AG09309 (cell line): ENCODE measurements around the gene PTH1R.
"Not testable (repeated sequence)": the region's sequence is repeated elsewhere in the genome, so short reads cannot be mapped to it uniquely, and the experiment has no call there.

Source experiments
- DNase-seq: peaks from one replicate; pipeline ENCODE4 v3.0.0-alpha.2; 2010; ENCODE audit warnings: low read depth
- H3K4me3 ChIP-seq: 2 replicates; pipeline ENCODE4 v1.5.1; 2011; ENCODE audit warnings: mild to moderate bottlenecking, low read depth, low read length, moderate library complexity; ENCODE audit not compliant: control insufficient read depth
- CTCF ChIP-seq: IDR thresholded peaks from 2 replicates; pipeline ENCODE4 v1.5.1; 2011; ENCODE audit warnings: mild to moderate bottlenecking, low read depth, low read length, inconsistent platforms; ENCODE audit not compliant: insufficient read depth, control insufficient read depth; ENCODE audit errors: missing control alignments

The PTH1R gene

GRCh38 chr3:46909535-46910161 lies 32.1 kb downstream of the PTH1R start:
- TF ChIP-seq CTCF = peak; percentile 93
- peak; percentile 50 for DNase-seq
- H3K4me3 ChIP-seq = no peak overlapping the region

GRCh38 chr3:46910166-46910760 lies 32.7 kb downstream of the PTH1R start:
- TF ChIP-seq CTCF = no peak
- H3K4me3 ChIP-seq = no peak overlapping the region
- DNase-seq = no peak

- DNase-seq = not testable (repeated sequence)
Observed at GRCh38 chr3:46910914-46911313, 33.4 kb downstream of the PTH1R start.

GRCh38 chr3:46912986-46913385 lies 35.5 kb downstream of the PTH1R start:
- no peak for TF ChIP-seq CTCF
- H3K4me3 ChIP-seq = no peak overlapping the region
- no peak for DNase-seq

More at GRCh38 chr3:46910914-46911313, 33.4 kb downstream of the PTH1R start:
- H3K4me3 ChIP-seq = not testable (repeated sequence)

DNA sequence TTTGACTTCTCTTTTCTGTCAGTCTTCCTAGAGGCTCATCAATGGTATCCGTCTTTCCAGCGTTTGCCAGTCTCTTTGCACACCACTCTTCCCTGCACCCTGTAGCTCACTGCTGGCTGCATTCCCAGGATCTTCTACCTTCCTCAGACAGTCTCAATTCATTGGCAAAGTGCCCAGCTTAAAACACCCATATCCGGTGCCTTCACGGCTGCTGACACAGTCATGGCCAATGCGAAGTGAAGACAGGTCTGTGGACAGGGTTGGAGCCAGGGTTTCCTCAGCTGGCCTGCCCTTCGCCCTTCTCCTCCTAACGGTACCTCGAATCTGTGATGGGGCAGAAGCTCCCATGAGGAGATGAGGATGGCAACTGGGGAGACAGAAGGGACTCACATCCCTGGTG lies 36.1 kb downstream of the PTH1R start:
- no peak overlapping the region for H3K4me3 ChIP-seq
- DNase-seq = no peak
- no peak for TF ChIP-seq CTCF

DNA sequence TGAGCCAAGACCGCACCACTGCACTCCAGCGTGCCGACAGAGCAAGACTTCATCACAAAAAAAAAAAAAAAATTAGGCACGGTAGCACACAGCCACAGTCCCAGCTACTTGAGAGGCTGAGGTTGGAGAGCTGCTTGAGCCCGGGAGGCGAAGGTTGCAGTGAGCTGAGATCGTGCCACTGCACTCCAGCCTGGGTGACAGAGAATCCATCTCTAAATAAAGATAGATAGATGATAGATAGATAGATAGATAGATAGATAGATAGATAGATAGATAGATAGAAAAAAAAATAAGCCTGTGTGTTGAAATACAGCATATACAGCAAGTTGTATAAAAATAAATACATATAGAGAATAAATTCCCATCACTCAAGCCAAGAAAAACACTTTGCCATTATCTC lies 37.3 kb downstream of the PTH1R start:
- TF ChIP-seq CTCF = no peak
- no peak overlapping the region for H3K4me3 ChIP-seq
- no peak for DNase-seq

DNA sequence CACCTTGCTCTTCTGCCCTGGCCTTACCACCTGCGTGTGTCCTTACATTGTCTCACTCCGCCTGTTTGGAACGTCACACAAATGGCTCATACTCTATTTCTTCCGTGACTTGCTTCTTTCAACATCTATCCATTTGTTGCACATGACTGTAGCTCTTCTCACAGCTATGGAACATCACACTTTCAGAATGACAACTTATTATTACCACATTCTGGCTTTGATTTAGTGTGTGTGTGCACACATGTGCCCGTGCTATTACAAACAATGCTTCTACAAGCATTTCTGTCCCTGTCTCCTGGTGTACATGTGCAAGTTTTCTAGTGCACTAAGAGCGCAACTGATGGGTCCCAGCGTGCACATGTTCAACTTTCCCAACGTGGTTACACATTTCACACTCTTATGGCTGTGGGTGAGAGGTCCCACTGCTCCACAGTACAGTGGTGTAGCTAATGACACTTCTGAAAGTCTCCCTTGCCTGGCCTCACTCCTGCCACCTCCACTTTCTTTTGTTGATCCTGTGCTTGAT lies 37.8 kb downstream of the PTH1R start:
- no peak overlapping the region for H3K4me3 ChIP-seq
- TF ChIP-seq CTCF = no peak
- DNase-seq = no peak
